ENCODE results near the gene TSR3. TPM values are rescaled to one million over a fixed set of nuclear protein-coding genes. Genes with fewer than 3 reads are reported as not detected.

TSR3 gene
- polyA plus RNA-seq, 1 donor, result 49.3 TPM

DNA sequence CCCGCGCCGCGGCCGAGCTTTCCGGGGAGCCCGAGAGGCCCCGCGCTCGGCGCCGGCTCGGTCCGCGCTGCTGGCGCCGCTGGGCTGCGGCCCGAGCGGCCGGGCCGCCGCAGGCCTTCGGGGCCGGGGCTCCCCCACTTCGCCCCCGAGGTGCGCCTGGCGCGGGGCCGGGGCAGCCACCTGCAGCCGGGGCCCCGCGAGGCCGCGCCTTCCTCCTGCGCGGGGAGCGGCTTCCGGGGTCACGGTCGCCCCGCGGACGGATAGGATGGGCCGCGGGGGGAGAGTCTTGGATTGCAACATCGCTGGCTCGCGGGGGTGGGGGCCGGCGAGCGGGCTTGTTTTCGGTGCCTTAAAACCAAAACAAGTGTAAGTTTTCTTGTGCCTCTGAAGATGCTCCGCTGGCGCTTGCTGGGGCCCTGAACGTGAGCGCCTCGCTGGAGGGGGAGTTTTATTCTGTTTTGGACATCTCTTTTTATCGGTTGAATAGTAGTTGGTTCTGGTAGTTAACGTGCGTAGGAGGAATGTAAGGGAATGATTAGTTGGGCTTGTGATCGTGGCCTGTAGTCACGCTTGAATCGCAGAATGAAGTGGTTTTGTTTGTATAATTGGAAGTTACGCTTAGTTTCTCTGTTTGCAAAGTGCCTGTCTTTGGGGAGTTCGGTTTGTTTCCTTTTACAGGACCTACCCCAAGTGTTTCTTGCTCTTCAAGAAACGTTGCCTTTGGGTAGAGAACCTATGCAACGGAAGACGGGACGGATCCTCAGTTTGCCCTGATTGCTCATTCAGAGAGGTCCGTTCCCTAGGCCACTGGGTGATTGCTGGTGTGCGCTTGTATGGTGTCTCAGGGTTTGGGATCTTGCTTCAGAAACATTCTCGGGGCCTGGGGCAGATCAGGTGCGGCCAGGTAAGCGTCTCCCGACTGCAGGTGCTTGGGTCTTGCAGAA, 41.5 kb downstream of the TSR3 start:
- no peak for DNase-seq (ENCODE audit: low read depth)

DNA sequence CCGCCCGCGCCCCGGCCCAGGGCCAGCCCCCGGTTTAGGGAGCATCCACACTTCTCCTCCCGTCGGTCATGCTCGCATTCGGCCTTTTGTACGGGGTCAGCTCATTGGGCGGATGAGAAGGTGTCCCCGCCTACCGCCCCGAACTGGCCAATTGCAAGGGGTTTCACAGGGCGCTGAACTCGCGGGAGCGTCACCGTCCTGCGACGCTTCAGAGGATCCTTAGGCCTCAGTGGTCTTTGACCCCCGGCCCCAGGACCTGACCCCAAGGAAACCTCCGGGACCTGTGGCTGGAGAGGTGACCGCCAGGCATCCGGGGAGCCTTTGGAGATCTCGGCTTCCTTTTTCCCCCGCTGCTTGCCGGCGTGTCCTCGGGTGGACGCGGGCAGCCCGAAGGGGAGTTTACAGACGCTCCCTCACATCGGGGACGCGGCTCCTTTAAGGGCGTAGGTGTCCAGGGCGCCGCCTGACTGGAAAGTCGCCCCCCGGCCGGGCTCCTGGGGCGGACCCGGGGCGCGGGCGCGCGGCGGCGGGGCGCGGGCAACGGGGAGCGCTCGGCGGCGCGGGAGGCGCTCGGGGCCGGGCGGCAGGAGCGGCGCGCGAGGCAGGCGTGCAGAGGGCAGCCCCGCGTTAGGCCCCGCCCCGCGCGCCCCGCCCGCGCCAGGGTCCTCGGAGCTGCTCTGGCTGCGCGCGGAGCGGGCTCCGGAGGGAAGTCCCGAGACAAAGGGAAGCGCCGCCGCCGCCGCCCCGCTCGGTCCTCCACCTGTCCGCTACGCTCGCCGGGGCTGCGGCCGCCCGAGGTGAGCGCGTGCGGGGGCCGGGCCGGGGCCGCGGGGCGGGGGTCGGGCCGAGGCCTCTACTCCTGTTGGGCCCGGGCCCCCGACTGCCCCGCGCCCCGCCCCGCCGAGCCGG, 42.4 kb downstream of the TSR3 start, which contains the start of gene UBE2I:
Gene UBE2I (plus strand): TSS at position 660 of the 909 bp plus-strand sequence. CDS start 4,395 bp downstream, outside the sequence.
- peak; percentile 94 for DNase-seq (ENCODE audit: low read depth)

DNA sequence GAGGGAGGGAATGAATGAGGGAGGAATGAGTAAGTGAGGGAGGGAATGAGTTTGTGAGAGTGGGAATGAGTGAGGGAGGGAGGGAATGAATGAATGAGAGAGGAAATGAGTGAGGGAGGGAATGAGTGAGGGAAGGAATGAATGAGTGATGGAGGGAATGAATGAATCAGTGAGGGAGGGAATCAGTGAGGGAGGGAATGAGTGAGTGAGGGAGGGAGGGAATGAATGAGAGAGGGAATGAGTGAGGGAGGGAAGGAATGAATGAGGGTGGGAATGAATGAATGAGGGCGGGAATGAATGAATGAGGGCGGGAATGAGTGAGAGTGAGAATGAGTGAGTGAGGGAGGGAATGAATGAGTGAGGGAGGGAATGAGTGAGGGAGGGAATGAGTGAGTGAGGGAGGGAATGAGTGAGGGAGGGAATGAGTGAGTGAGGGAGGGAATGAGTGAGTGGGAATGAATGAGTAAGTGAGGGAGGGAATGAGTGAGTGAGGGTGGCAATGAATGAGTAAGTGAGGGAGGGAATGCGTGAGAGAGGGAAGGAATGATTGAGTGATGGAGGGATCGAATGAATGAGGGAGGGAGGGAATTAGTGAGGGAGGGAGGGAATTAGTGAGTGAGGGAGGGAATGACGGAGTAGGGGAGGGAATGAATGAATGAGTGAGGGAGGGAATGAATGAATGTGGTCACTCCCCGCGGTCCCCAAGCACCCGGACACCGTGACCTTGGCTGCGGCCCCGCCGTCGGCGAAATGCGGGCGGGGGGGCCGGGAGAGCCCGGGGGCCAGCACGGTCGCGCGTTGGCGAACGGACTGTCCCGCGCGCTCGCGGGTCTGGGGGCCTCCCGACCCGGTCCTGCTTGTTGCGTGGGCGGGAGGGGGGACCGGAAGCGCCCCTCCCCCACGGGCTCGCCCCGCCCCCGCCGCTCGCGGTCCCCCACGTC, 43.4 kb downstream of the TSR3 start:
- no peak for DNase-seq (ENCODE audit: low read depth)

DNA sequence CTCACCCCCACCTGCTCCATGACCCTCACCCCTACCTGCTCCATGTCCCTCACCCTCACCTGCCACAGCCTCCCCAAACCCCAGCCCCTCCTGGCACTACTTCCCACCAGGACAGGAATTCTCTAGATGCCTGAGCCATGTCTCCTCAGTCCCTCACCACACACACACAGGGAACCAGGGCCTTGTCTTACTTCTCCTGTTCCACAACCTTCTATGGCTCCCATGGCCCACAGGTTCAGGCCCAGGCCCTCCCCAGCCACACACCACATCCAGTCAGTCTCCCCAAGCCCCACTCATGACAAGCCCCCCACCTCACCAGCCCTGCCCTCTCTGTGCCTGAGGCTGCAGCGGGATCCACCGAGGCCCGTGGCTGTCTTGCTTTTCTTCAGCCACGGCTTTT, 45.3 kb downstream of the TSR3 start:
- DNase-seq (ENCODE audit: low read depth), result no peak

DNA sequence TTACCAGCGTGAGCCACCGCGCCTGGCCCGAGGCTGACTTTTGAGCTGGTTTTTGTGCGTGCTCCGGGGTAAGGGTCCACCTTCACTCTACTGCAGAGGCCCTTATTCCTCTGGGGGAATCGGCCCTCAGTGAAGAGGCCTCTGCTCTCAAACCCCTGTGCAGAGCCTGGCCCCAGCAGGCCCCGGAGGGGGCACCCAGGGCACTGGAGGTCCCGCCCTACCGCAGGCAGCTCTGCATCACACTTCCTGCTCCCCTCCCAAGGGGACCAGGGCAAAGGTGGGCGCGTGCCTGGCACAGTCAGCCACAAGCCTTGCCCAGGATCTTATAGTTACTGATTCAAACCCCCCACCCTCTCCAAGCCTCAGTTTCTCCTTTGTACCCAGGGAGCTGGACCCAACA, 45.9 kb downstream of the TSR3 start:
- DNase-seq (ENCODE audit: low read depth), result no peak

DNA sequence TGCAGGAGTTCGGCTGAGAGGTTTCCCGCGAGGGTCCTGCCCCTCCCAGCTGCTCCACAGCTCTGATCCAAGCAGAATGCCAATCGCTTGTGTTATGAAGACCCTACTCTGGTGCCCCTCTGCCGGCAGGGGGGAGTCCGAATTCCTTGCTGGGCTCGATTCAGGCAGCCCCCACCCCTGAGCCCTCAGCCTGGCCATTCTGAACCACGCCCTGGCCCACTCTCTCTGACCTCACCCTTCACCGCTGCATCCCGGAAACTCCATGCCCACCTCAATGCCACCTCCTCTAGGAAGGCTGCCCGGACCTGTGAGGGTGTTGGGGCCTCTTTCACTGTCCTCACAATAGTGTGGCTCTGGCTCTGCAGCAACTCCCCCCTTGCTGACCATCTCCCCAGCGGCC, 50.1 kb downstream of the TSR3 start:
- no peak for DNase-seq (ENCODE audit: low read depth)

DNA sequence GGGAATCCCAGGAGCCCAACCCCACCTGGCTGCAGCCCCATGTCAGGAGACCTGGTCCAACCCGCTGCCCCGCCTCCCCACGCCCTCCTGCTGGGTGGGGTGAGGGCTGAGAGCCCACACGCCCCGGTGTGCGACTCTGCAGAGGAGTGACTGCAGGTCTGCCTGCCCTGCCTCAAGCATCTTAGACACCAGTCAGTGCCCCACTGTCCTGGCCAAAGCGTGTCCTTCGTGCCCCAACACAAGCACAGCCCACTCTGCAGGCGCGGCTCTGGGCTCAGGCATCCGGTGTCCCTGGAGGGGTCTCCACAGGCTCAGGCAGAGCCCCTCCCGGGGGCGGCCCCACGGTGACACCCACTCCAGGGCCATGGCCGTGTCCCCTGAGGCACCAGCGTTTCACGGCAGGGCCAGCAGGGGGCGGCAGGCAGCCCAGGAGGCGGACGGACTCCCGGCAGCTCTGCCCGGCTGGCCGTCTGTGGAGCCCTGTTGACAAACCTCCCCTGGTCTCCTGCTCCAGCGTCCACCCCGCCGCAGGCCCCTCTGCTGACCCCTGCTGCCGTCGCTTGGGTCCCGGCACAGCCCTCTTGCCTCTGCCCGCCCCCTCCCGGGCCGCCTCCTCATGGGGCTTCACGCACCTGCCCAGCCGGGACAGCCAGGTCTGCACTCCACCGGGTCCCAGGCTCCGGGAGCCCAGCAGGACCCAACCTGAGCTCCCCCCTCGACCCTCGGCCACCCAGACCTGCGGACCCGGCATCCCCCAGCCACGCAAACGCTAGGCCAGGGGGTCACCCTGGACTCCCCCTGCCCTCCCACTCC, 50.8 kb downstream of the TSR3 start:
- DNase-seq (ENCODE audit: low read depth), result no peak

DNA sequence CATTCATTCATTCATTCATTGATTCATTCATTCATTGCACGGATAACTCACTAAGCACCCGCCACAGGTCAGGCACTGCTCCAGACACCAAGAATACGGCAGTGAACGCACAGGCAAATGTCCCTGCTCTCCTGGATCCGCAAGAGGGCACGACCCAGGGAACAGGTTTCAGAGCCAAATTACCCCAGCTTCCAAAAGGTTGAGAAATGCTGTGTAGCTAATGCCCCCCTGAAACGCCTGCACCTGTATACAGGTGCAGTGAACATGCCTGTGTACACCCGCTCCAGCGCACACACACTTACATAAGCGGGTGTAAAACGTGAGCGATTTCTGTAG, 51.8 kb downstream of the TSR3 start:
- DNase-seq (ENCODE audit: low read depth), result no peak

Other genes starting within 250 kb of the TSR3 start
- gene CACNA1H, start 198.8 kb downstream of the TSR3 start, polyA plus RNA-seq (ENCODE audit: insufficient read length), result 51.6 TPM
- 1.4 TPM for gene TPSG1, start 126.6 kb downstream of the TSR3 start, polyA plus RNA-seq (ENCODE audit: insufficient read length)
- 2.6 TPM for gene TPSB2, start 121.7 kb downstream of the TSR3 start, polyA plus RNA-seq (ENCODE audit: insufficient read length)
- gene TPSAB1, start 111.2 kb downstream of the TSR3 start, polyA plus RNA-seq (ENCODE audit: insufficient read length), result 1.2 TPM
- gene TPSD1, start 95.8 kb downstream of the TSR3 start, polyA plus RNA-seq (ENCODE audit: insufficient read length), result 0.49 TPM
- 91.1 TPM for gene UBE2I, start 42.2 kb downstream of the TSR3 start, polyA plus RNA-seq (ENCODE audit: insufficient read length)
- gene BAIAP3, start 18.2 kb downstream of the TSR3 start, polyA plus RNA-seq (ENCODE audit: insufficient read length), result 0.65 TPM
- 39.1 TPM for gene GNPTG, start 53 bp upstream of the TSR3 start, polyA plus RNA-seq (ENCODE audit: insufficient read length)
- 7.5 TPM for gene UNKL, start 62.8 kb upstream of the TSR3 start, polyA plus RNA-seq (ENCODE audit: insufficient read length)
- gene UQCC4, start 68.9 kb upstream of the TSR3 start, polyA plus RNA-seq (ENCODE audit: insufficient read length), result 11.5 TPM
- 0.20 TPM for gene PERCC1, start 79.2 kb upstream of the TSR3 start, polyA plus RNA-seq (ENCODE audit: insufficient read length)
- gene CCDC154, start 92.7 kb upstream of the TSR3 start, polyA plus RNA-seq (ENCODE audit: insufficient read length), result 2.3 TPM
- gene CLCN7, start 123.2 kb upstream of the TSR3 start, polyA plus RNA-seq (ENCODE audit: insufficient read length), result 33.0 TPM
- 0.53 TPM for gene PTX4, start 137.1 kb upstream of the TSR3 start, polyA plus RNA-seq (ENCODE audit: insufficient read length)
- gene TELO2, start 141.5 kb upstream of the TSR3 start, polyA plus RNA-seq (ENCODE audit: insufficient read length), result 30.8 TPM
- 12.3 TPM for gene TMEM204, start 181.8 kb upstream of the TSR3 start, polyA plus RNA-seq (ENCODE audit: insufficient read length)